H54 (cell line): ENCODE measurements around the gene IRS2.
A peak's percentile ranks its signal among the peaks of the same experiment; 100 is the strongest.

Experiments
- DNase-seq: peaks from one replicate; pipeline ENCODE4 v3.0.0; 2011; ENCODE audit warnings: low spot score, mixed read lengths; ENCODE audit not compliant: insufficient read length
- FAIRE-seq: peaks from 3 replicates; lab custom pipeline; 2011; peaks lifted over from hg19 to GRCh38; lab: Jason Lieb, UNC
- POLR2A ChIP-seq: IDR thresholded peaks from 2 replicates; pipeline ENCODE4 v1.6.1; 2011; ENCODE audit warnings: low read depth, mild to moderate bottlenecking, low read length

IRS2 gene

DNA sequence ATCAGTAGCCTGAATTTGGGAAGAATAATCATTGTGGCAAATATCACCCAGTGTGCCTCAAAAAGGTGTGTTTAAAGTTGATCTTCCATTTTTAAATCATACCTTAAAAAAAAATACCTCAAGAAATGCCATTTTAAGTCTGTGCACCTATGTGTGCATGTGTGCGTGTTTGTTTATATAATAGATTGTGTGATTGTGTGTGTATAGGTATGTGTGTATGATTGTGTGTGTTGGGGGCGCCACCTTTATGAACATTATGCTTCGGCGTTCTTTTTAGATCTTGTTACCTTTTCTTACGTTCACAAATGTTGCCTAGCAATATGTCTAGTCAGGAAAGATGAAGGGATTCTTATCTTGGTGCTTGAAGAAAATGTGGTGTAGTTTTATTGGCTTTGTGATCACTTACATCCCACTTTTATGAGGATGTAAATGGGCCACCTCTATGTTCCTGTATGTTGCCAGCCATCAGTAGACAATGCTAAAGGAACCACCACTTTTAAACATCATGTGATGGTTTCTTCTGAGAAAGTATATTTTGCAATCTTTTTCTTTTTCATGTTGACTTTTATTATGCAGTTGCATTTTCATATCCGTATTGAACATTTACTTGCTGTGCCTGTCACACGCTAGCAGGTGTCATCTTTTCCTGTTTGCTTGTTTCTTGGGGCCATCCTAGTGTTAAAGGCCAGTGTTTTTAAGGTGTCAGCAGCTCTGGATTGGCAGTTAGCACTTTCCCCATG is 2.2 kb upstream of the IRS2 start:
- TF ChIP-seq POLR2A, result no peak
- FAIRE-seq (peak; percentile 93), DNase-seq (no peak)

DNA sequence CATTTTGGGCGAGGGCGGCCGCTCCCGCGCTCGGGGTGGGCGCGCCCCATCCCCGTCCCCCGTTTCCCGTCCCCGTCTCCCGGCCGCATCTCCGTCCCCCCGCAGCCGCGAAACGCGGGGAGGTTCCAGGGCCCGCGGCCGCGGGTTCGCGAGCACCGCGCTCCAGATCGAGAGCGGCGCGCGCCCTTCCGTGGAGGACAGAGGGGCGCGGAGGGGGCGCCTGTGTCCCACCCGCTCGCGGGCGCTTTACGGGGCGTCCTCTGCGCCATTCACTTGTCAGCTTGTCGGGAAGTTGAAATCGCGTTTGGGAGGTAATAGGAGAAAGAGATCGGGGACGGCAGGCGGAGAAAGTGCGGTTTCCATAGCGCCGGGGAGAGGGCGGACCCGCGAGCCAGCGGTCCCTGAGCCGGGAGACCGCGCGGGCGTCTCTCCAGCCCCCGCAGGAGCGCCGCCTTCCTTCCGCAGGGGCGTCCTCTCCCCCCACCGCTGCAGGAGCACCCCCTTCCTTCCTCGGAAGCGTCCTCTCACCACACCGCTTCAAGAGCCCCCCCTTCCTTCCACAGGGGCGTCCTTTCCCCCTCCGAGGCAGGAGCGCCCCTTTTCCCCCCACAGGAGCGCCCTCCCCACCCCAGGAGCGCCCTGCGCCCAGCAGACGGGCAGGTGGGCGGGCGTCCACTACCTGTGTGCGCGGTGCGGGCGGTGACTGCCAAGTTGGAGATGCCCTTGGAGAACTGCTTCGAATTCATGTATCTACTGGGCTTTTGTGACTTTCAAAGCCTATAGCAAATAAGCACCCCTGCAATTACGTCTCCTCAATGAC is 962 bp upstream of the IRS2 start:
- no peak for TF ChIP-seq POLR2A
- FAIRE-seq, result peak; percentile 65

DNA sequence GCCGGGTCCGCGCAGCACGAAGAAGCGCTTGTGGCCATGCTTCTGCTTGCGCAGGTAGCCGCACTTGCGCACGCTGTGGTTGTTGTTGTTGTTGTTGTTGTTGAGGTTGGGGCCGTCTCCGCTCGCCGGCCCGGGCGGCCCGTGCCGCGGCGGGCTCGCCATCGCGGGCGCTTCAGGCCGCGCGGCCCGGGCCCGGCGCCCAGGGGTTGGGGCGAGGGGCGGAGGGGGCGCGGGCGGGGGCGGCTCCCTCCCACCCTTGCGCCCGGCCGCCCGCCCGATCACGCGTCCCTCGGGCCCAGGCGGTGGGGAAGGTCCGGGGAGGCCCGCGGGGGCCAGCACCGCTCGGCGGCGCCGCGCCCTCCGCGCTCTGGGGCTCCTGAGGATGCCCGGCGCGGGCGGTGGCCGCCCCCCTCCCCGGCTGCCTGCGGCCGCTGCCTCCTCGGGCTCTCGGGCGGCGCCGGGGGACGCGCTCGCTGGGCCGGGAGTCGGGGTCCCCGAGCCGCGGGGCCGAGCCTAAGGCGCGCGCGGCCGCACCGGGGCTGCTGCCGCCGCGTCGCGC is 412 bp downstream of the IRS2 start:
- peak; percentile 68 for DNase-seq
- FAIRE-seq, result no peak
- TF ChIP-seq POLR2A, result no peak

More for the DNA sequence above, 962 bp upstream of the IRS2 start:
- DNase-seq, result peak; percentile 73

DNA sequence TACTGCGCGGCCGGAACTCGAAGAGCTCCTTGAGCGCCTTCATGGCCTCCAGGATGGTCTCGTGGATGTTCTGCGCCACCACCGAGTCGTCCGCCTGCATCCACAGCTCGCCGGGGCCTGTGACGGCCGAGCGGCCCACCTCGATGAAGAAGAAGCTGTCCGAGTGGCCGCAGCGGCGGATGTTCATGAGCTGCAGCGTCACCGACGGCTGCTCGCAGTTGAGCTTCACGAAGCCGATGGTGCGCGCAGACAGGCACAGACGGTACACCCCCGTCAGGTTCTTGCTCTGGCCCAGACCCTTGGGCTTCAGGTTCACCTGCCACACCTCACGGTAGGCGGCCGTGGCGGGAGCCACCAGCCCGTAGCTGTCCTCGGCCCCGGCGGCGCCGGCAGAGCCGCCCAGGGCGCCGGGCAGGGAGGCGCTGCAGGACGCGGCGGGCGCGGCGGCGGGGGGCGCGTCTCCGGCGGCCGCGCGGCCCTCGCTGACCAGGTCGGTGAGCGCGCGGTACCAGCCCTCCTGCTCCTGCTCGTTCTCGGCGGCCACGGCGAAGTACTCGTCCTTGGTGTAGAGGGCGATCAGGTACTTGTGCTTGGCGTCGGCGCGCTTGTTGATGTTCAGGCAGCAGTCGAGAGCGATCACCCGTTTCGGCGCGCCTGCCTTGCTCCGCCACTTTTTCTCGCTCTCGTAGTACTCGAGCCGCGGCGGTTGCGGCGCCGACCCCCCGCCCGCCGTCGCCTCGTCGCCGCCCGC is 1.1 kb downstream of the IRS2 start:
- FAIRE-seq, result peak; percentile 43
- no peak for TF ChIP-seq POLR2A
- DNase-seq, result no peak

DNA sequence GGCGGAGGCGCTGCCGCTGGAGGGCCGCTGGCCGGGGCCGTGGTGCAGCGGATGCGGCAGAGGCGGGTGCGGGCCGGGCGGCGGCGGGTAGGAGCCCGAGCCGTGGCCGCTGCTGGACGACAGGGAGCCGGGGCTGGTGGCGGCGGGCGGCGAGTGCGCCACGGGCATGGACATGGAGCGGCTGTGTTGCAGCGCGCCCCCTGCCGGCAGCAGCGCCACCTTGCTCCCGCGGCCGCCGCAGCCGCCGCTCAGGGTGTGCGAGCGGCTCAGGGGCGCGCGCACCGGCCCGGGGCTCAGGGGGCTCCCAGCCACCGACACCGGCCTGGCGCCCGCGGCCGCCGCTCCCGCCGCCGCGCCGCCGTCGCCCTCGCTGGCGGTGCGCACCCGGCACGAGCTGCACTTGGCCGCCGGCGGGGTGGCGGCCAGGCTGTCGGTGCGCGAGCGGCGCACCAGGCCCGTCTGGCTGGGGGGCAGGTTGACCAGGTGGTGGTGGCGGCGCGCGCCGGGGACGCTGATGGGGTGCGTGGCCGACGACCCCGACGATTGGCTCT is 1.7 kb downstream of the IRS2 start:
- no peak for FAIRE-seq
- peak; percentile 91 for DNase-seq
- TF ChIP-seq POLR2A, result no peak

DNA sequence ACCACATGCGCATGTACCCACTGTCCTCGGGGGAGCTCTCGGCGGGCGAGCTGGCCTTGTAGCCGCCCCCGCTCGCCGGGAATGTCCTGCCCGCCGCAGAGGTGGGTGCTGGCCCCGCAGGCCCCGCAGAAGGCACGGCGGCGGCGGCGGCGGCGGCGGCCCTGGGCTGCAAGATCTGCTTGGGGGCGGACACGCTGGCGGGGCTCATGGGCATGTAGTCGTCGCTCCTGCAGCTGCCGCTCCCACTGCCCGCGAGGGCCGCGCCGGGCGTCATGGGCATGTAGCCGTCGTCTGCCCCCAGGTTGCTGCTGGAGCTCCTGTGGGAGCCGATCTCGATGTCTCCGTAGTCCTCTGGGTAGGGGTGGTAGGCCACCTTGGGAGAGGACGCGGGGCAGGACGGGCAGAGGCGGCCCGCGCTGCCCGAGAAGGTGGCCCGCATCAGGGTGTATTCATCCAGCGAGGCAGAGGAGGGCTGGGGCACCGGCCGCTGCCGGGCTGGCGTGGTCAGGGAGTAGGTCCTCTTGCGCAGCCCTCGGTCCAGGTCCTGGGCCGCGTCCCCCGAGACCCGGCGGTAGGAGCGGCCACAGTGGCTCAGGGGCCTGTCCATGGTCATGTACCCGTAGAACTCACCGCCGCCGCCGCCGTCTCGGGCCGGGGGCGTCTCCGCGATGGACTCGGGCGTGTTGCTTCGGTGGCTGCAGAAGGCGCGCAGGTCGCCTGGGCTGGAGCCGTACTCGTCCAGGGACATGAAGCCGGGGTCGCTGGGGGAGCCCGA is 2.4 kb downstream of the IRS2 start:
- no peak for TF ChIP-seq POLR2A
- no peak for FAIRE-seq
- DNase-seq, result no peak

DNA sequence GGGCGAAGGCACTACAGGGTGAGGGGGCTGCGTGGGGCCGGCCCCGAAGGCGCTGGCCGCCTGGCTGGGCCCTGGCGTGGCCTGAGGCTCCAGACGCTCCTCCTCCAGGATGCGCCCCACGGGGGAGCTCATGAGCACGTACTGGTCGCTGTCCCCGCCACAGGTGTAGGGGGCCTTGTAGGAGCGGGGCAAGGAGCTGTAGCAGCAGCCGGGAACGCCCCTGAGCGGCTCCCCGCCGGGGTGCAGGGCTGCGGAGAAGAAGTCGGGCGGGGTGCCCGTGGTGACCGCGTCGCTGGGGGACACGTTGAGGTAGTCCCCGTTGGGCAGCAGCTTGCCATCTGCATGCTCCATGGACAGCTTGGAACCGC is 3.0 kb downstream of the IRS2 start:
- TF ChIP-seq POLR2A, result no peak
- FAIRE-seq (no peak), DNase-seq (no peak)

DNA sequence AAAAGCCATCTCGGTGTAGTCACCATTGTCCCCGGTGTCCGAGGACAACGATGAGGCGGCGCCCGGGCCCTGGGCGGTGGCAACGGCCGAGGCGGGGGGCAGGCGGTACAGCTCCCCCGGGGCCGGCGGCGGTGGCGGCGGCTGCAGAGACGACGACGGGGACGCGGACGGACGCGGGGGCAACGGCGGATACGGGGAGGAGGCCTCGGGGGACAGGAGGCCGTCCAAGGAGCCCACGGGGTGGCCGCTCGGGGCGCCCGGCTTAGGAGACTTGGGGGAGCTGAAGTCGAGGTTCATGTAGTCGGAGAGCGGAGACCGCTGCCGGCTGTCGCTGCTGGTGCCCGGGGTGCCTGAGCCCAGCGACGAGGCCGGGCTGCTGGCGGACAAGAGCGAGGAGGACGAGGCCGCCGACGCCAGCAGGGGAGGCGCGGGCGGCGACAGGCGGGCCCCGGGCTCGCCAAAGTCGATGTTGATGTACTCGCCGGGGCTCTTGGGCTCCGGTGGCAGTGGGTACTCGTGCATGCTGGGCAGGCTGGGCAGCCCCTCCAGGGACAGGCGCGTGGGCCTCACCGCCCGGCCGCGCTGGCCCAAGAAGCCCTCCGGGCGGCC is 3.5 kb downstream of the IRS2 start:
- TF ChIP-seq POLR2A, result no peak
- no peak for FAIRE-seq
- no peak for DNase-seq

DNA sequence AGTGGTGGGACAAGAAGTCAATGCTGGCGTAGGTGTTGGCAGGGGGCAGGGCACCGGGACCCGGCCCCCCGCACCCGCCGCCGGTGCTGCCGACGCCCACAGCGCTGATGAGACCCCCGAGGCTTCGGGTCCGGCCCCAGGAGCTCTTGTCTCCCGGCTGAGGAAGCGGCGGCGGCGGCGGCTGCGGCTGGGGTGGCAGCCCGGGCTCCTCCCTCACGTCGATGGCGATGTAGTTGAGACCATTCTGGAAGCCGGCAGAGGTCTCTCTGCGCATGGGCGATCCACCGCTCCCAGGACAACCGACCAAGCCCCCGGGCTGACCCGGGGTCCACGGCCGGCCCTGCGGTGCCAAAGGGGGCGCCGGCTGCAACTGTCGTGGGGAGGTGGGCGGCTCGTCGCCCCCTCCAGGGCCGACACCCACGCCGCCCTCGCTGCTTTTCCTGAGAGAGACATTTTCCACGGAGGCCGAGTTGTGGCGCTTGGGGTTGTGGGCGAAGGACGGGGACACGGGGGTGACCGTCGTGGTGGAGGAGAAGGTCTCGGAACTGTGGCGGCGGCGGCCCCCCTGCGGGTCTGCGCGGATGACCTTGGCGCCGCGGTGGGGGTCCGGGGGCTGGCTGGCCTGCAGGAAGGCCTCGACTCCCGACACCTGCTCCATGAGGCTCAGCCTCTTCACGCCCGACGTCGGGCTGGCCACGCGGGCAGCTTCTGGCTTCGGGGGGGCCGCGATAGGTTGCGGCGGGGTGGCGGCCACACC is 4.1 kb downstream of the IRS2 start:
- FAIRE-seq (no peak), DNase-seq (no peak)
- TF ChIP-seq POLR2A, result no peak

DNA sequence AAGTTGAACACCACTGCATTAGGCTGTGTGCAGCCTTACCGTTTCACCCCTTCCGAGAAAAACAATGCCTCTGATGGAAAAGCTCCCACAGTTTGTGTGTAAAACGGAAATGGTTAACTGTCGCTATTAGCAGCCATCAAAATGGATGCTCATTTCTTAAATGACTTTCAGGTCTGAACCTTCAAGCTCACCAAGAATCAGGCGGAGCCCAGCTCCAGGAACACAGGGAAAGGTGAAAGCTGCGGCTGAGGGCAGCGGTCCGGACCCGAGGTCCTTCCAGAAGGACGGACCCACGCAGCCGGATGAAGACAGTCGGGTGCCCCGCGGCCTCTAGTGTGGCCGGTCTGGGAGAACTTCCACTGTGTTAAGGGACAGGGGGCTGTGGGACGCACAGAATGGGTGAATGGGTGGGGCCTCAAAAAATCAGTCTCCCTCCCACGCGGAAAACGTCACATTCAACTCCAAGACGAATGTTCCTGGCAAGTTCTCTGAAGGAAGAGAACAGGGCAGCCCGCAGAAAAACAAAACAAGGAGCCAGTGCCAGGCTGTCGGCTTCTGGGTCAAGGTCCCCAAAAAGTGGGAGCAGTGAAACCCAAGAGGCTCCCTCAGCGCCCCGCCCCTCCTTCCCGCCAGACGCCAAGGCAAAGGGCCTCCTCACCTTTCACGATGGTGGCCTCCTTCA is 4.9 kb downstream of the IRS2 start:
- DNase-seq, result no peak

DNA sequence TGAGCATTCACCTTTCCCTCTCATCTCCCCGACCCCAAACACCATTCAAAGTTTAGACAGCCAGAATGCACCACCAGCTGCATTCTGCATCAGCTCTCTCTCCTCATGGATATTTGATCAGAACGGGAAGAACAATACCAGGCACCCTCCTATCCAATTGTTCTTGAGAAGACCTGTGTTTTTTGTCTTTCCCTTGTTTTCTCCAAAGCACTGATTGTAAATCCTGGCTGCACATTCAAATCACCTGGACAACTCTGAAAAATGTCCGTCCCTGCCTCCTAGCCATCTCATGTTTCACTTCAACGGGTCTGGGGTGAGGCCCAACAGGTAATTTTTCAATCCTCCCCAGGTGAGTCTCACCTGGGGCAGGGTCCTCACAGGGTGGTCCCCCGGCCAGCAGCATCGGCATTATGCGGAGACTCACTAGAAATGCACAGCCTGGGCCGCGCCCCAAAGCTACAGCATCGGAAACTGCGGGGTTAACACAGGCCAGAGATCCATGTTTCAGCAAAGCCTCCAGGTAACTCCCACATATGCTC is 5.5 kb downstream of the IRS2 start:
- FAIRE-seq (peak; percentile 77), DNase-seq (no peak)
- TF ChIP-seq POLR2A, result no peak

More for the DNA sequence above, 4.9 kb downstream of the IRS2 start:
- TF ChIP-seq POLR2A, result no peak
- no peak for FAIRE-seq
